ENCODE results near the gene MAJIN. TPM values are rescaled to one million over a fixed set of nuclear protein-coding genes. Genes with fewer than 3 reads are reported as not detected.
"Not testable (repeated sequence)": the region's sequence is repeated elsewhere in the genome, so short reads cannot be mapped to it uniquely, and the experiment has no call there.

The MAJIN gene
- total RNA-seq, 3 donors from 2014 or later (not counting 1 experiment from before 2014, with no cell fraction given) = not detected

GRCh38 chr11:65008016-65008415, 36.1 kb upstream of the MAJIN start:
- peaks cover 3% of the 10 kb centered on the region in 2 donors for H3K4me1 Mint-ChIP-seq
- no peaks in the 10 kb centered on the region for H3K36me3 ChIP-seq (ENCODE audit: control insufficient read depth, insufficient read depth, low read length)
- no peak overlapping the region for H3K4me3 Mint-ChIP-seq
- no peak for ATAC-seq
- 83% methylated on average over 5 of the region's 7 CpGs for WGBS (ENCODE audit: insufficient coverage)
- H3K27ac ChIP-seq (ENCODE audit: low read length) = no peak overlapping the region
- no peaks in the 10 kb centered on the region for H3K36me3 Mint-ChIP-seq
- no peaks in the 10 kb centered on the region for H3K9me3 ChIP-seq (ENCODE audit: control insufficient read depth, insufficient read depth, low read length)
- no peak overlapping the region for H3K27ac Mint-ChIP-seq
- no peak for TF ChIP-seq CTCF (IDR thresholded peaks at IDR 0.05)
- no peak overlapping the region for H3K4me3 ChIP-seq (ENCODE audit: low read length)
- H3K27me3 Mint-ChIP-seq (ENCODE audit: low read depth in 2 of 2) = no peaks in the 10 kb centered on the region
- H3K27me3 ChIP-seq (ENCODE audit: control insufficient read depth, insufficient read depth, low read length) = no peaks in the 10 kb centered on the region
- DNase-seq = no peak
- peaks cover 3% of the 10 kb centered on the region for H3K4me1 ChIP-seq (ENCODE audit: control insufficient read depth, insufficient read depth, low read length)
- intact Hi-C loops (cut with micrococcal nuclease) = no loop called here
- H3K9me3 Mint-ChIP-seq = no peaks in the 10 kb centered on the region

GRCh38 chr11:65003968-65004367, 32.1 kb upstream of the MAJIN start:
- DNase-seq = not testable (repeated sequence)

GRCh38 chr11:65003282-65003681, 31.4 kb upstream of the MAJIN start:
- H3K36me3 Mint-ChIP-seq = no peaks in the 10 kb centered on the region
- intact Hi-C loops (cut with micrococcal nuclease) = no loop called here
- no peak for ATAC-seq

More at GRCh38 chr11:65003968-65004367, 32.1 kb upstream of the MAJIN start:
- intact Hi-C loops (cut with micrococcal nuclease); H3K27ac ChIP-seq (ENCODE audit: low read length); H3K36me3 Mint-ChIP-seq; H3K9me3 Mint-ChIP-seq; H3K4me3 ChIP-seq (ENCODE audit: low read length); H3K4me3 Mint-ChIP-seq; H3K4me1 ChIP-seq (ENCODE audit: control insufficient read depth, insufficient read depth, low read length); H3K27me3 ChIP-seq (ENCODE audit: control insufficient read depth, insufficient read depth, low read length); H3K4me1 Mint-ChIP-seq; H3K9me3 ChIP-seq (ENCODE audit: control insufficient read depth, insufficient read depth, low read length); H3K27ac Mint-ChIP-seq; H3K27me3 Mint-ChIP-seq (ENCODE audit: low read depth in 2 of 2); H3K36me3 ChIP-seq (ENCODE audit: control insufficient read depth, insufficient read depth, low read length); ATAC-seq: not testable (repeated sequence)
- 61% methylated on average over 3 of the region's 3 CpGs for WGBS (ENCODE audit: insufficient coverage)

GRCh38 chr11:65002706-65003105, 30.8 kb upstream of the MAJIN start:
- 89% methylated on average over 5 of the region's 5 CpGs for WGBS (ENCODE audit: insufficient coverage)
- no peaks in the 10 kb centered on the region for H3K36me3 Mint-ChIP-seq
- H3K4me3 Mint-ChIP-seq = no peak overlapping the region

More at GRCh38 chr11:65003282-65003681, 31.4 kb upstream of the MAJIN start:
- TF ChIP-seq CTCF (IDR thresholded peaks at IDR 0.05) = no peak
- no peak overlapping the region for H3K4me3 Mint-ChIP-seq
- H3K4me1 Mint-ChIP-seq = no peaks in the 10 kb centered on the region
- no peaks in the 10 kb centered on the region for H3K9me3 Mint-ChIP-seq
- Histone ChIP-seq H3K4me3 (ENCODE audit: low read length) (no peak overlapping the region), H3K36me3 (ENCODE audit: control insufficient read depth, insufficient read depth, low read length) (no peaks in the 10 kb centered on the region), H3K27ac (ENCODE audit: low read length) (no peak overlapping the region), H3K9me3 (ENCODE audit: control insufficient read depth, insufficient read depth, low read length) (no peaks in the 10 kb centered on the region), H3K4me1 (ENCODE audit: control insufficient read depth, insufficient read depth, low read length) (no peaks in the 10 kb centered on the region), H3K27me3 (ENCODE audit: control insufficient read depth, insufficient read depth, low read length) (no peaks in the 10 kb centered on the region)
- peak in 1 of 2 donors; percentile 1 for DNase-seq
- 92% methylated on average over 7 of the region's 7 CpGs for WGBS (ENCODE audit: insufficient coverage)
- H3K27ac Mint-ChIP-seq = no peak overlapping the region
- no peaks in the 10 kb centered on the region for H3K27me3 Mint-ChIP-seq (ENCODE audit: low read depth in 2 of 2)

More at GRCh38 chr11:65002706-65003105, 30.8 kb upstream of the MAJIN start:
- Histone ChIP-seq H3K27me3 (ENCODE audit: control insufficient read depth, insufficient read depth, low read length) (no peaks in the 10 kb centered on the region), H3K9me3 (ENCODE audit: control insufficient read depth, insufficient read depth, low read length) (no peaks in the 10 kb centered on the region), H3K27ac (ENCODE audit: low read length) (no peak overlapping the region), H3K4me3 (ENCODE audit: low read length) (no peak overlapping the region), H3K4me1 (ENCODE audit: control insufficient read depth, insufficient read depth, low read length) (no peaks in the 10 kb centered on the region), H3K36me3 (ENCODE audit: control insufficient read depth, insufficient read depth, low read length) (no peaks in the 10 kb centered on the region)
- DNase-seq = peak in 1 of 2 donors; percentile 1
- Mint-ChIP-seq H3K9me3 (no peaks in the 10 kb centered on the region), H3K27ac (no peak overlapping the region), H3K27me3 (ENCODE audit: low read depth in 2 of 2) (no peaks in the 10 kb centered on the region), H3K4me1 (no peaks in the 10 kb centered on the region)
- ATAC-seq = no peak
- intact Hi-C loops (cut with micrococcal nuclease) = no loop called here
- TF ChIP-seq CTCF (IDR thresholded peaks at IDR 0.05) = no peak
